ENCODE measurements around the gene SHC2.
"Not testable (repeated sequence)": the region's sequence is repeated elsewhere in the genome, so short reads cannot be mapped to it uniquely, and the experiment has no call there.

Gene SHC2

DNA sequence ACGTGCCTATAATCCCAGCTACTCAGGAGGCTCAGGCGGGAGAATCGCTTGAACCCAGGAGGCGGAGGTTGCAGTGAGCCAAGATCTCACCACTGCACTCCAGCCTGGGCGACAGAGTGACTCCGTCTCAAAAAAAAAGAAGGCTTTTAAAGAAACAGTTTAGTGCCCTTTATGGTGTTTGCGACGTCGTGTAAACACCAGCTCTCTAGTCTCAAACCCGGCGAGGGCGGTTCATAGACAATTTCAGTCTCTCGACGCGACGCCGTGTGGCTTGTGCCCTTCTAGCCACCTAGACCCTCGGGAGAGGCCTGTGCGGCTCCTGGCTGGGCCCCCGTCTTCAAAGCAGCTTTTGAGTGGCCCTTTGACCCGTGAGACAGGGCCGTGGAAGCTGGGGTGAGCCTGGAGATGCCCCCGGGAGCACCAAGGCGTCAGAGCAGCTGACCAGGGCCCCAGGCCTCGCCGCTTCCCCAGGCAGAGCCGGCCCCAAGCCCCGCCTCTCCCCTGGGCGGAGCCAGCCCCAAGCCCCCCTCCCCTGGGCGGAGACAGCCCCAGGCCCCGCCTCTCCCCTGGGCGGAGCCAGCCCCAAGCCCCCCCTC is 30.4 kb upstream of the SHC2 start:
- peak; percentile 76 for DNase-seq (ENCODE audit: low read depth)

GRCh38 chr19:489418-490196 is 28.8 kb upstream of the SHC2 start:
- no peak for DNase-seq (ENCODE audit: low read depth)

- DNase-seq (ENCODE audit: low read depth): peak; percentile 86
Measured at GRCh38 chr19:488505-489417, 27.9 kb upstream of the SHC2 start.

GRCh38 chr19:485583-486236 is 24.9 kb upstream of the SHC2 start:
- DNase-seq (ENCODE audit: low read depth): no peak

DNA sequence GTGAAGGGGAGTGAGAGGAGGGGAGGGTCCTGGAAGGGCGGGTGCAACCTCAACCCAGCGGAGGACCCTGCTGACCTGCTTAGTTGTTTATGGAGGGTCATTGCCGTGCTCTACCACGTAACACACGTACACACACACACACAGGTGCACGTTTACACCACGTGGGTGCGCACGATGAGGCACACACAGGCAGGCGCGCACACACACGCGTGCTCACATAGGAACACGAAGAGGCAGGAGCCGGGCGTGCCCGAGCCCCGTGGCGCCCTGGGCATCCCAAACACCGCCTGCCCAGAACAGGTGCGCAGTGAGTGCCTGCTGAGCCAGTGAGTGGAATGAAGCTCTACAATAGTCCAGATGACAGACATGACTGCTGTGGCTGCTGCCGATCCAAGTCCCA is 24.2 kb upstream of the SHC2 start:
- DNase-seq (ENCODE audit: low read depth): no peak

- no peak for DNase-seq (ENCODE audit: low read depth)
Measured at GRCh38 chr19:484494-484893, 23.7 kb upstream of the SHC2 start.

- DNase-seq (ENCODE audit: low read depth): no peak
Measured at GRCh38 chr19:483332-484072, 22.7 kb upstream of the SHC2 start.

- no peak for DNase-seq (ENCODE audit: low read depth)
Measured at GRCh38 chr19:482186-483041, 21.6 kb upstream of the SHC2 start.

DNA sequence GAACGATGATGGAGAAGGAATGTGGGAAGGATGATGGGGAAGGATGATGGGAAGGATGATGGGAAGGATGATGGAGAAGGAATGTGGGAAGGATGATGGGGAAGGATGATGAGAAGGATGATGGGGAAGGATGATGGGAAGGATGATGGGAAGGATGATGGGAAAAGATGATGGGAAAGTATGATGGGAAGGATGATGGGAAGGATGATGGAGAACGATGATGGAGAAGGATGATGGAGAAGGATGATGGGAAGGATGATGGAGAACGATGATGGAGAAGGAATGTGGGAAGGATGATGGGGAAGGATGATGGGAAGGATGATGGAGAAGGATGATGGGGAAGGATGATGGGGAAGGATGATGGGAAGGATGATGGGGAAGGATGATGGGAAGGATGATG is 20.3 kb upstream of the SHC2 start:
- DNase-seq (ENCODE audit: low read depth): not testable (repeated sequence)

DNA sequence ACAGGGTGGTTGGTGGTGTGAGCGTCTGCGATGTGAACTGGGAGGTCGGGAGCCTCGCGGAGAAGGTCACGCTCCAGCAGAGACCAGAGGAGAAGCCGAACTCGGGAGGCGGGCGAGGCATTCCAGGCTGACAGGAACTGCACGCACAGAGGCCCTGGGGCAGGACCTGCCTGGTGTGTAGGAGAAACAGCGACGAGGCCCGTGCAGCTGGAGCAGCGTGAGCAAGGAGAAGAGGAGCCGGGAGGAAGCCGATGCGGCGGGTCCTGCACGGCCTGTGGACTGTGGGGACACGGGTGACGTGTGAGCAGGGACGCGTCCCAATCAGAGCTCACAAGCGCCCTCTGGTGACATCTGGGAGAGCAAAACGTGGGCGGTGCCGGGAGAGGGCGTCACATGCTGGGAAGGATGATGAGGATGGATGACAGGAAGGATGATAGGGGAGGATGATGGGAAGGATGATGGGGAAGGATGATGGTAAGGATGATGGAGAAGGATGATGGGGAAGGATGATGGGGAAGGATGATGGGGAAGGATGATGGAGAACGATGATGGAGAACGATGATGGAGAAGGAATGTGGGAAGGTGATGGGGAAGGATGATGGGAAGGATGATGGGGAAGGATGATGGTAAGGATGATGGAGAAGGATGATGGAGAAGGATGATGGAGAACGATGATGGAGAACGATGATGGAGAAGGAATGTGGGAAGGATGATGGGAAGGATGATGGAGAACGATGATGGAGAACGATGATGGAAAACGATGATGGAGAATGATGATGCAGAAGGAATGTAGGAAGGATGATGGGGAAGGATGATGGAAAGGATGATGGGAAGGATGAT is 19.4 kb upstream of the SHC2 start:
- DNase-seq (ENCODE audit: low read depth): peak; percentile 78

DNA sequence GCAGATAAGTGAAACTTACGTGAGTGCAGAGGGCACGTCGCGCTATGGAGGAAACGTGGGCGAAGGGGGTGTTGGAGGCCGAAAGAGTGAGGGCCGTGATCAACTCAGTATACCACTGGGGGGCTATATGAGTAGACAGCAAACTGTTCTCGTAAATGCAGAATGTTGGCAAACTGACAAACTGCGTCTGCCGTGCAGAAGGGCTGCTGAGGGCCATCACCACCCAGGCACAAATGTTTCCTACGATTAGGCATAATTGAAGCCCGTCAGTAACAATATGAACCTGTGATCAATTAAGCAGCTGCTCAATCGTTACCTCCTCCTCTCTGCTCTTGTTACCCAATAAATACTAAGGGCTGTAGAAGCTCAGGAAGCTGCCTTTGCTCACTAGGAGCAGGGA is 18.1 kb upstream of the SHC2 start:
- no peak for DNase-seq (ENCODE audit: low read depth)

DNA sequence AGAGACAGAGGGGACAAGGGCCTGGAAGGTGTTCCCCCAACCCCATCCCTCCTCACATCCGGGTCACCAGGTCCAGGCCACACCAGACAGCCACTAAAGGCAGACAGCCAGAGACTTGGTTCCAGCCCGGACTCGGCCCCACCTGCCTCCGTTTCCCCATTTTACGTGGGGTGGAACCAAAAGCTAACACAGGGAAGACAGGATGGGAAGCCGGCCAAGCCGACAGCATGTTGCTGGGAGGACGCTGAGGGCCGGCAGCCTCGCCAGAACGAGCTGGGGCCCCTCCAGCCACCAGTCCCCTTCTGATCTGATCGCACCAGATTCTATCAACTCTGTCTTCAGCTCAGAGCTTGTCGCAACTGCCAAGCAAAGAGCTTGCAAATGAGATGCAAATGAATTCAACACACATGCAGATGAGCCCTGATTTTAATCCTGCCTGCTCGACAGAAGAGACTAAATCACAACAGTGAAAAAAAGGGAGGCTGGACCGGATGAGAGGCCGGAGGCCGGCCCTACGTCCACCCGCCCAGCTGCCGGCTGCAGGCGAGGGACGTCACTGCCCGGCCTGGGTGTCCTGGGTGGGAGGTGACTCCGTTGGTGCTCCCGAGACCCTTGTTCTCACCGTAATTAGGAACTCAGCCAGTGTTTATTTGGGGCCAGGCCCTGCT is 17.5 kb upstream of the SHC2 start:
- DNase-seq (ENCODE audit: low read depth): no peak

DNA sequence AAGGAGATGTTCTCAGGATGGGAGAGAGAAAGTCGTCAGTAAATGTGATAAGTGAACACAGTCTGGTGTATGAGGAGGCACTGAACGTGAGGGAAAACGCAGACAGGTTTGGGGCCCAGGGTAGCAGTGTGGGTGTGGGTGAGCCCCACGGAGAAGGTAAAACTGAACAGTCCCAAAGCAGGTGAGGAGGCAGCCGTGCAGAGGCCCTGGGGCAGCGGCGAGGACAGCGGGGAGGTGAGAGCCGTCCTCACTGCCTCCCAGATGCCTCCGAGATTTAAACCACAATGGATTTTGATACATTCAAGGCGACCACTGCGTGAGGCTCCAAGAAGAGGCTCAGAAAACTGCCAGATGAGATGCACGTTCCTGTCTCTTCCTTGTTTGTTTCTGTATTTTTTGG is 14.5 kb upstream of the SHC2 start:
- no peak for DNase-seq (ENCODE audit: low read depth)

- DNase-seq (ENCODE audit: low read depth): no peak
Measured at GRCh38 chr19:474126-475078, 13.6 kb upstream of the SHC2 start.

DNA sequence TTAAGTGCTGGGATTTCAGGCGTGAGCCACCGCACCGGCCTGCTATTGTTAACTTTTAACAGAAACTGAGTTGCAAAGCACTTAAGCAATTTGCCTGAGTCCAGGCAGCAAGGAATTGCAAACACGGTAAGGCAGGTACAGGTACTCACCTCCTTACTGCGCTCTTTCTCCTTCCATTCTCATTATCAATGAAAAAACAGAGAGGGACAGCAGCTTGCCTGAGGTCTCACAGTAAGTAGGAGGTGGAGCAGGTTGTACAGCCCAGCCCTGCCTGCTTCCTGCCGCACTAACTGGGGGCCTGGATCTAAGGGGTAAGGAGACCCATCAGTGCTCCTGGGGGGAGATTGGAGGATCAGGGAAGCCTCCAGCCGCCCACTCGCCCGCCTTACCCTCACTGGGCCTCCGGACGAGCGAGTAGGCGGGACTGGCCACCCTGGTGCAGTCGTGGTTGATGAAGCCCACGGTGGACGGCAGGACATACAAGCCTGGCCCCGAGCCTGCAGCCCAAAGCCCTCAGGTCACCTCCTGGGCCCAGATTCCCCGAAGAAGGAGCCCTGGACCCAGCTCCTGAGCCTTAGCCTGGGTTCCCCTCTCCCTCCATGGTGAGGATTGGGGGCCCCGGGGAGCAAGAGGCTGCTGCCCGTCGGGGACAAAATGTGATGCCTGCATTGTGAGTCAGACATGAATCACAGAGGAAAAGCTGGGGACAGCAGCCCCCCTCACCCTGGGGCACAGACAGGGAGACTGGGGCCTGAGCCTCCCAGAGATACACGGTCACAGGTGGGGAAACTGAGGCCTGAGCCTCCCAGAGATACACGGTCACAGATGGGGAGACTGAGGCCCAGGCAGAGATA is 11.4 kb upstream of the SHC2 start:
- DNase-seq (ENCODE audit: low read depth): no peak

DNA sequence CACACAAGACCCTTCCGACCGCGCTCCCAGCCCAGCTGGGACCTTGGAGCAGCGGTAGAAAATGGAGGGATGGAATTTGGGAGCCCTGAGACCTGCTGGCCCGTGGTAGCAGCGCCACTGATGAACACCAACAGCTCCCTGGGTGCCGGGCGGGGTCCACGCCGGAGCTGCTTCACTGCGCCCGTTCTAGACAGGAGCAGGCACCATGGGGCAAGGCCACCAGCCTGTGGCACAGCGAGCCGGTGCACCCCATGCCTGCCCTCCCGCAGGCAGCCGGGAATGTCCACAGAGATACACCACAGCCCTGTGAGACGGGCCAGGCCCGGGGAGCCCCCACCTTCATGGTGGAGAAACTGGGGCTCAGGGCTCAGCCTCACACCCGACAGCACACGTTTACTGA is 9.9 kb upstream of the SHC2 start:
- no peak for DNase-seq (ENCODE audit: low read depth)

- DNase-seq (ENCODE audit: low read depth): no peak
Measured at GRCh38 chr19:469833-470232, 9.0 kb upstream of the SHC2 start.
